IMR-90 (cell line): Measurements from ENCODE around the gene ABLIM3. TPM values are rescaled to one million over a fixed set of nuclear protein-coding genes. Genes with fewer than 3 reads are reported as not detected.

ENCODE experiments used
- ATAC-seq: fragments of 200-7000 bp; cut with Tn5 transposase; 2 replicates; pipeline ENCODE4 v1.9.1; 2020; ENCODE audit warnings: low read depth, mild to moderate bottlenecking, moderate library complexity
- BruUV-seq: library from RNA; stranded (reverse); fragments of 400-500 nt; replicated peaks from 2 replicates; lab custom pipeline; 2021; lab: Mats Ljungman, UMichigan
- CTCF ChIA-PET: fragments of 300-600 bp; formaldehyde crosslinking; extraction: SDS; loops from one replicate; lab custom pipeline; 2021; ENCODE audit warnings: antibody characterized with exemption; lab: Yijun Ruan, JAX
- POLR2A ChIA-PET: fragments of 300-600 bp; sonication (Branson Sonifier 250); formaldehyde crosslinking; loops from one replicate; lab custom pipeline; 2022; ENCODE audit warnings: antibody characterized with exemption; ENCODE audit not compliant: unreplicated experiment; lab: Charles Lee
- DNase-seq: peaks from one replicate; pipeline ENCODE4 v3.0.0; 2013
- H2AFZ ChIP-seq: replicated peaks from 2 replicates; pipeline ENCODE3; 2013; ENCODE audit warnings: low read length, mild to moderate bottlenecking; ENCODE audit not compliant: poor library complexity
- H2AK5ac ChIP-seq: 2 replicates; pipeline ENCODE4 v1.6.1; 2013; ENCODE audit warnings: low read depth, low read length, inconsistent platforms
- H2AK9ac ChIP-seq: replicated peaks from 2 replicates; pipeline ENCODE3; 2013; ENCODE audit warnings: mild to moderate bottlenecking, low read depth, low read length, moderate library complexity; ENCODE audit not compliant: poor library complexity
- H2BK120ac ChIP-seq: 2 replicates; pipeline ENCODE4 v1.6.1; 2013; ENCODE audit warnings: low read depth, low read length, inconsistent platforms
- H2BK15ac ChIP-seq: 3 replicates; pipeline ENCODE4 v1.6.1; 2013; ENCODE audit warnings: low read depth, low read length, inconsistent platforms
- H2BK20ac ChIP-seq: 2 replicates; pipeline ENCODE4 v1.6.1; 2013; ENCODE audit warnings: low read depth, mild to moderate bottlenecking, inconsistent platforms, low read length, moderate library complexity
- H2BK5ac ChIP-seq: 2 replicates; pipeline ENCODE4 v1.6.1; 2013; ENCODE audit warnings: mild to moderate bottlenecking, low read depth, low read length, inconsistent platforms; ENCODE audit not compliant: poor library complexity, severe bottlenecking
- H3K14ac ChIP-seq: replicated peaks from 2 replicates; pipeline ENCODE4 v1.6.1; 2013; ENCODE audit warnings: low read depth, low read length, inconsistent platforms
- H3K18ac ChIP-seq: 2 replicates; pipeline ENCODE4 v1.6.1; 2013; ENCODE audit warnings: low read depth, low read length, control low read depth
- H3K23ac ChIP-seq: 2 replicates; pipeline ENCODE4 v1.6.1; 2013; ENCODE audit warnings: low read depth, low read length, inconsistent platforms
- H3K27ac ChIP-seq: 2 replicates; pipeline ENCODE4 v1.5.1; 2013; ENCODE audit warnings: mild to moderate bottlenecking, control low read depth, low read length; ENCODE audit not compliant: insufficient read depth
- H3K27me3 ChIP-seq: 2 replicates; pipeline ENCODE4 v1.6.1; 2013; ENCODE audit warnings: low read length; ENCODE audit not compliant: control insufficient read depth, insufficient read depth
- H3K36me3 ChIP-seq: 2 replicates; pipeline ENCODE4 v1.6.1; 2013; ENCODE audit warnings: low read length, mixed read lengths; ENCODE audit not compliant: control insufficient read depth, insufficient read depth
- H3K4ac ChIP-seq: 2 replicates; pipeline ENCODE4 v1.6.1; 2013; ENCODE audit warnings: low read depth, low read length, inconsistent platforms
- H3K4me1 ChIP-seq: 2 replicates; pipeline ENCODE4 v1.6.1; 2013; ENCODE audit warnings: low read length, mixed read lengths; ENCODE audit not compliant: control insufficient read depth, insufficient read depth
- H3K4me2 ChIP-seq: 2 replicates; pipeline ENCODE4 v1.6.1; 2013; ENCODE audit warnings: low read depth, mild to moderate bottlenecking, control low read depth, low read length, moderate library complexity
- H3K4me3 ChIP-seq: 2 replicates; pipeline ENCODE4 v1.5.1; 2013; ENCODE audit warnings: low read depth, mild to moderate bottlenecking, control low read depth, low read length, moderate library complexity; ENCODE audit not compliant: insufficient read depth
- H3K56ac ChIP-seq: 2 replicates; pipeline ENCODE4 v1.6.1; 2013; ENCODE audit warnings: low read length, inconsistent platforms; ENCODE audit not compliant: insufficient read depth; ENCODE audit errors: extremely low read depth
- H3K79me1 ChIP-seq, 2 experiments: 2 replicates each; pipeline ENCODE4 v1.6.1; 2013; ENCODE audit warnings: low read length in 2 of 2, inconsistent platforms in 1 of 2, low read depth in 1 of 2
- H3K9ac ChIP-seq: 2 replicates; pipeline ENCODE4 v1.6.1; 2013; ENCODE audit warnings: low read depth, low read length, control low read depth
- H3K9me1 ChIP-seq: 2 replicates; pipeline ENCODE4 v1.6.1; 2013; ENCODE audit warnings: low read length, inconsistent platforms; ENCODE audit not compliant: insufficient read depth
- H3K9me3 ChIP-seq: 2 replicates; pipeline ENCODE4 v1.6.1; 2013; ENCODE audit warnings: low read length; ENCODE audit not compliant: control insufficient read depth, insufficient read depth
- H4K20me1 ChIP-seq: 2 replicates; pipeline ENCODE4 v1.6.1; 2013; ENCODE audit warnings: low read length, inconsistent platforms; ENCODE audit not compliant: insufficient read depth
- H4K5ac ChIP-seq: 2 replicates; pipeline ENCODE4 v1.6.1; 2013; ENCODE audit warnings: mild to moderate bottlenecking, low read depth, low read length, control low read depth
- H4K8ac ChIP-seq, 2 experiments: 2 replicates each; pipeline ENCODE4 v1.6.1; 2013; ENCODE audit warnings: low read depth in 2 of 2, low read length in 2 of 2, control low read depth in 1 of 2, inconsistent platforms in 1 of 2
- H4K91ac ChIP-seq: 2 replicates; pipeline ENCODE4 v1.6.1; 2013; ENCODE audit warnings: low read depth, low read length, inconsistent platforms; ENCODE audit not compliant: insufficient read depth
- BHLHE40 ChIP-seq: fragments of 150-350 bp; IDR thresholded peaks from 2 replicates; pipeline ENCODE4 v1.6.1; 2016; ENCODE audit warnings: mild to moderate bottlenecking, low read depth, low read length
- CEBPB ChIP-seq: IDR thresholded peaks from 2 replicates; pipeline ENCODE4 v1.6.1; 2012; ENCODE audit warnings: low read depth, low read length, improper control_type of control experiment
- CHD1 ChIP-seq: IDR thresholded peaks from 2 replicates; pipeline ENCODE4 v1.6.1; 2012; ENCODE audit warnings: low read depth, low read length, improper control_type of control experiment
- FOS ChIP-seq: fragments of 150-350 bp; IDR thresholded peaks from 2 replicates; pipeline ENCODE4 v1.6.1; 2016; ENCODE audit warnings: low read depth, low read length
- MAFK ChIP-seq: IDR thresholded peaks from 2 replicates; pipeline ENCODE4 v1.6.1; 2012; ENCODE audit warnings: low read depth, low read length, improper control_type of control experiment
- MAZ ChIP-seq: IDR thresholded peaks from 2 replicates; pipeline ENCODE4 v1.6.1; 2012; ENCODE audit warnings: low read depth, mild to moderate bottlenecking, low read length, improper control_type of control experiment, moderate library complexity, borderline replicate concordance
- NFE2L2 ChIP-seq: fragments of 150-350 bp; IDR thresholded peaks from 2 replicates; pipeline ENCODE4 v1.6.1; 2016; ENCODE audit warnings: low read depth, mild to moderate bottlenecking, low read length
- POLR2A ChIP-seq: IDR thresholded peaks from 2 replicates; pipeline ENCODE4 v1.6.1; 2012; ENCODE audit warnings: mild to moderate bottlenecking, low read depth, low read length
- RAD21 ChIP-seq: IDR thresholded peaks from 2 replicates; pipeline ENCODE4 v1.6.1; 2012; ENCODE audit warnings: low read length, improper control_type of control experiment
- RCOR1 ChIP-seq: IDR thresholded peaks from 2 replicates; pipeline ENCODE4 v1.6.1; 2012; ENCODE audit warnings: mild to moderate bottlenecking, low read length, improper control_type of control experiment; ENCODE audit not compliant: insufficient replicate concordance
- RFX5 ChIP-seq: IDR thresholded peaks from 2 replicates; pipeline ENCODE4 v1.8.0; 2012; ENCODE audit warnings: low read depth, mild to moderate bottlenecking, low read length, moderate library complexity
- SMC3 ChIP-seq: fragments of 150-350 bp; IDR thresholded peaks from 2 replicates; pipeline ENCODE4 v1.6.1; 2016; ENCODE audit warnings: low read depth, mild to moderate bottlenecking, antibody characterized with exemption, low read length, moderate library complexity
- WGBS, 2 experiments: methylation state at CpG; one replicate each; pipeline versions ENCODE4 v1.1.5 to v1.1.7; 2013; ENCODE audit warnings: missing lambda C conversion rate in 2 of 2; ENCODE audit not compliant: insufficient read length in 1 of 2; ENCODE audit errors: extremely low coverage in 2 of 2; 5-methylcytosine and 5-hydroxymethylcytosine counted together
- dilution Hi-C: fragments of 300-500 bp; cut with HindIII; formaldehyde crosslinking; loops from one replicate; pipeline ENCODE4 v1.14.3; 2018; ENCODE audit warnings: low sequenced_read_pairs; ENCODE audit not compliant: unreplicated experiment
- in situ Hi-C: fragments of 300-500 bp; cut with MboI; formaldehyde crosslinking; loops from 3 replicates; pipeline ENCODE4 v1.14.3; 2019; ENCODE audit warnings: low sequenced_read_pairs, inconsistent platforms, mixed read lengths
- intact Hi-C: fragments of 100-400 bp; cut with micrococcal nuclease; formaldehyde crosslinking; loops from 2 replicates; pipeline ENCODE4 v1.10.0; 2022
- polyA plus RNA-seq, 3 experiments: library from polyadenylated mRNA; depleted of rRNA; stranded (reverse); fragments of >200 nt; gene quantifications; 2 replicates each; pipeline ENCODE4 v1.2.3, GENCODE V29; 2012; ENCODE audit warnings: low replicate concordance in 1 of 3
- total RNA-seq: library from RNA; depleted of rRNA; stranded (reverse); fragments of >200 nt; gene quantifications from 2 replicates; pipeline ENCODE4 v1.2.3, GENCODE V29; 2012
- TF ChIP-seq, protein P1 (sequence below): fragments of 150-350 bp; IDR thresholded peaks from 2 replicates; pipeline ENCODE4 v1.6.1; 2017; ENCODE audit warnings: mild to moderate bottlenecking, antibody characterized with exemption, low read length, low read depth
- TF ChIP-seq, protein P2 (sequence below): fragments of 150-350 bp; IDR thresholded peaks from 2 replicates; pipeline ENCODE4 v1.6.1; 2016; ENCODE audit warnings: low read depth, mild to moderate bottlenecking, low read length, moderate library complexity, borderline replicate concordance
- TF ChIP-seq, protein P3 (sequence below): conservative IDR thresholded peaks from 2 replicates; pipeline ENCODE4 v1.5.1; 2012; ENCODE audit warnings: mild to moderate bottlenecking, low read depth, low read length, improper control_type of control experiment

The ABLIM3 gene
- total and polyA plus RNA-seq, 2 of the 4 experiments (the other 2 are of a cell fraction) = 33.3 to 69.9 TPM

DNA sequence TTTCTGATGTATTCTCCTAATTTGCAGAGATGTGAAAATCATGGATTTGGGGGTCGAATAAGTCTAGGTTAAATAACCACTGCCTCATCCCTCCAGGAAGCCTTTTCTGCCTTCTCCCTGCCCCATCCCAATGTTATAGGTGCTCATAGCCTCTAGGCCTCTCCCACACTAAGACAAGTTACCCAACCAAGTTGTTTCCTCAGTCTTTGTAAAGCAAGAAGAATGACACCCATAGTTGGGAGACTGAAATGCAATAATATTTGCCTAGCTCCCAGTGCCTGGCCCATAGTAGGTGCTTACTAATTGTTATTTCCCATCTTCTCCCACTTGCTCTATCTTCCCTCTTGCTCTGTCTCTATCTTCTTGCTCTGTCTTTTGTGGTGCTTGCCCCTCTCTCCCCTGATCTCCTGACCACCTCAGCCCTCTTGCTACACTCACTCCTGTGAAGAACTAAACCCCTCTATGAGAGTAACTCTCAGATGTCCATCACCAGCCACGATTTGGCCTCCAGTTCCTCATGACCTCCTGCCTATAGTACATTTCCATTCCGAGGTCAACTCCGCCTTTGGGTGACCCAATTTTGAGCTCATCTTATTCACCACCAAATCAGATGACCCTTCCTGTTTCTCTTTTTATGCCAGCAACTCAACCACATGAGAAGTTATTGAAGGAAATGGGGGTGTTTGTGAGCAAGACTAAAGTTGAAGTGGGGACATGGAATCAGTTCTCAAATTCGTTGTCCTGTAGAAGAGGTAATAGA lies 137.3 kb downstream of the ABLIM3 start:
- no peaks in the 10 kb centered on the region; the same call in 1 of the 2 replicates for H3K27me3 ChIP-seq
- no peaks in the 10 kb centered on the region for H3K9me3 ChIP-seq
- peaks cover 7% of the 10 kb centered on the region for H3K9me1 ChIP-seq
- H2BK120ac ChIP-seq = no peak overlapping the region
- no peak overlapping the region for H4K8ac ChIP-seq
- ATAC-seq = no peak
- H3K4me1 ChIP-seq = peaks cover 2% of the 10 kb centered on the region
- H2BK20ac ChIP-seq = no peak overlapping the region
- H3K4me3 ChIP-seq = no peak overlapping the region
- no peak overlapping the region for H3K23ac ChIP-seq
- H2AK5ac ChIP-seq = no peak overlapping the region
- ChIA-PET POLR2A (no interaction called here), CTCF (interaction anchor here (0.6 kb wide), 1 partner anchor 286 kb away, joined by 3 read pairs; no protein-coding TSS in a partner anchor)
- in situ Hi-C loops = no loop called here
- no peak overlapping the region for H3K27ac ChIP-seq
- no peak overlapping the region for H3K4me2 ChIP-seq
- H2AK9ac ChIP-seq = no peak overlapping the region
- no peak overlapping the region for H3K4ac ChIP-seq
- H3K9ac ChIP-seq = no peak overlapping the region
- H4K5ac ChIP-seq = no peak overlapping the region
- intact Hi-C loops = no loop called here
- dilution Hi-C loops = no loop called here
- H4K20me1 ChIP-seq = peaks cover 4% of the 10 kb centered on the region; the same call in 1 of the 2 replicates
- no peak overlapping the region for H3K56ac ChIP-seq
- H3K36me3 ChIP-seq = no peaks in the 10 kb centered on the region
- H3K14ac ChIP-seq = no peak overlapping the region
- H2BK15ac ChIP-seq = no peak overlapping the region
- 71% methylated on average over 1 of the region's 5 CpGs; no CpG with 5 or more reads in 1 of the 2 experiments for WGBS, 2 experiments
- no peak overlapping the region for H3K18ac ChIP-seq
- BruUV-seq = no TSS peak
- peaks cover 1 to 16% of the 10 kb centered on the region in 2 experiments; a peak in 1 of 4 replicates for H3K79me1 ChIP-seq
- no peak overlapping the region for H4K91ac ChIP-seq
- H2AFZ ChIP-seq = no peak overlapping the region
- DNase-seq = no peak
- no peak overlapping the region for H2BK5ac ChIP-seq
- no peak for TF ChIP-seq POLR2A
- no peak for TF ChIP-seq RAD21
- TF ChIP-seq MAZ = no peak
- TF ChIP-seq BHLHE40 = no peak
- TF ChIP-seq RFX5 = no peak
- no peak for TF ChIP-seq CHD1
- TF ChIP-seq, protein P1, sequence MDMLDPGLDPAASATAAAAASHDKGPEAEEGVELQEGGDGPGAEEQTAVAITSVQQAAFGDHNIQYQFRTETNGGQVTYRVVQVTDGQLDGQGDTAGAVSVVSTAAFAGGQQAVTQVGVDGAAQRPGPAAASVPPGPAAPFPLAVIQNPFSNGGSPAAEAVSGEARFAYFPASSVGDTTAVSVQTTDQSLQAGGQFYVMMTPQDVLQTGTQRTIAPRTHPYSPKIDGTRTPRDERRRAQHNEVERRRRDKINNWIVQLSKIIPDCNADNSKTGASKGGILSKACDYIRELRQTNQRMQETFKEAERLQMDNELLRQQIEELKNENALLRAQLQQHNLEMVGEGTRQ = no peak
- no peak for TF ChIP-seq MAFK
- TF ChIP-seq NFE2L2 = no peak
- TF ChIP-seq, protein P2, sequence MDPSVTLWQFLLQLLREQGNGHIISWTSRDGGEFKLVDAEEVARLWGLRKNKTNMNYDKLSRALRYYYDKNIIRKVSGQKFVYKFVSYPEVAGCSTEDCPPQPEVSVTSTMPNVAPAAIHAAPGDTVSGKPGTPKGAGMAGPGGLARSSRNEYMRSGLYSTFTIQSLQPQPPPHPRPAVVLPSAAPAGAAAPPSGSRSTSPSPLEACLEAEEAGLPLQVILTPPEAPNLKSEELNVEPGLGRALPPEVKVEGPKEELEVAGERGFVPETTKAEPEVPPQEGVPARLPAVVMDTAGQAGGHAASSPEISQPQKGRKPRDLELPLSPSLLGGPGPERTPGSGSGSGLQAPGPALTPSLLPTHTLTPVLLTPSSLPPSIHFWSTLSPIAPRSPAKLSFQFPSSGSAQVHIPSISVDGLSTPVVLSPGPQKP = no peak
- no peak for TF ChIP-seq RCOR1
- TF ChIP-seq FOS = no peak
- no peak for TF ChIP-seq SMC3
- TF ChIP-seq, protein P3, sequence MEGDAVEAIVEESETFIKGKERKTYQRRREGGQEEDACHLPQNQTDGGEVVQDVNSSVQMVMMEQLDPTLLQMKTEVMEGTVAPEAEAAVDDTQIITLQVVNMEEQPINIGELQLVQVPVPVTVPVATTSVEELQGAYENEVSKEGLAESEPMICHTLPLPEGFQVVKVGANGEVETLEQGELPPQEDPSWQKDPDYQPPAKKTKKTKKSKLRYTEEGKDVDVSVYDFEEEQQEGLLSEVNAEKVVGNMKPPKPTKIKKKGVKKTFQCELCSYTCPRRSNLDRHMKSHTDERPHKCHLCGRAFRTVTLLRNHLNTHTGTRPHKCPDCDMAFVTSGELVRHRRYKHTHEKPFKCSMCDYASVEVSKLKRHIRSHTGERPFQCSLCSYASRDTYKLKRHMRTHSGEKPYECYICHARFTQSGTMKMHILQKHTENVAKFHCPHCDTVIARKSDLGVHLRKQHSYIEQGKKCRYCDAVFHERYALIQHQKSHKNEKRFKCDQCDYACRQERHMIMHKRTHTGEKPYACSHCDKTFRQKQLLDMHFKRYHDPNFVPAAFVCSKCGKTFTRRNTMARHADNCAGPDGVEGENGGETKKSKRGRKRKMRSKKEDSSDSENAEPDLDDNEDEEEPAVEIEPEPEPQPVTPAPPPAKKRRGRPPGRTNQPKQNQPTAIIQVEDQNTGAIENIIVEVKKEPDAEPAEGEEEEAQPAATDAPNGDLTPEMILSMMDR = no peak
- no peak for TF ChIP-seq CEBPB
